K562 (cell line): ENCODE measurements around the gene PIK3CB. TPM values are rescaled to one million over a fixed set of nuclear protein-coding genes. Genes with fewer than 3 reads are reported as not detected.

Source experiments
- ARID1B ChIP-seq: fragments of 450-650 bp; IDR thresholded peaks from 2 replicates; pipeline ENCODE4 v1.6.1; 2016; ENCODE audit warnings: antibody characterized with exemption, mild to moderate bottlenecking, inconsistent platforms
- ATF7 ChIP-seq: fragments of 450-650 bp; IDR thresholded peaks from 2 replicates; pipeline ENCODE4 v1.7.1; 2014; ENCODE audit warnings: mild to moderate bottlenecking, moderate library complexity
- BCLAF1 ChIP-seq, 2 experiments: fragments of 450-650 bp in 1 of 2; IDR thresholded peaks; 2 replicates each; pipeline ENCODE4 v1.6.1; 2011 to 2017; ENCODE audit warnings: low read depth in 2 of 2, antibody characterized with exemption in 1 of 2, borderline replicate concordance in 1 of 2, low read length in 1 of 2, mild to moderate bottlenecking in 1 of 2, mixed read lengths in 1 of 2; ENCODE audit not compliant: control insufficient read depth in 1 of 2
- ETS1 ChIP-seq: conservative IDR thresholded peaks from 2 replicates; pipeline ENCODE4 v1.6.1; 2011; ENCODE audit warnings: low read depth, mild to moderate bottlenecking, low read length; ENCODE audit not compliant: control insufficient read depth
- FIP1L1 ChIP-seq: fragments of 200-400 bp; formaldehyde crosslinking; IDR thresholded peaks from 2 replicates; pipeline ENCODE4 v1.6.1; 2018; ENCODE audit warnings: mild to moderate bottlenecking, low read depth, low read length; ENCODE audit not compliant: poor library complexity, severe bottlenecking
- FOXP1 ChIP-seq: sonication (generic); formaldehyde crosslinking; IDR thresholded peaks from 2 replicates; pipeline ENCODE4 v1.8.0; 2022; ENCODE audit warnings: mild to moderate bottlenecking, missing genetic modification reagents
- GTF2E2 ChIP-seq: fragments of 200-800 bp; sonication (Bioruptor generic); IDR thresholded peaks from 2 replicates; pipeline ENCODE4 v1.6.1; 2016; ENCODE audit warnings: missing genetic modification characterization, missing compliant biosample characterization
- HMGXB4 ChIP-seq: sonication (generic); formaldehyde crosslinking; IDR thresholded peaks from 2 replicates; pipeline ENCODE4 v1.8.1; 2023; ENCODE audit warnings: mild to moderate bottlenecking, missing genetic modification reagents
- MEF2A ChIP-seq: IDR thresholded peaks from 2 replicates; pipeline ENCODE4 v1.6.1; 2011; ENCODE audit warnings: low read depth, mild to moderate bottlenecking, low read length, moderate library complexity; ENCODE audit not compliant: control insufficient read depth
- MLLT1 ChIP-seq, 2 experiments: fragments of 450-650 bp; IDR thresholded peaks; 2 replicates each; pipeline ENCODE4 v1.6.1; 2016
- MTA3 ChIP-seq: fragments of 450-650 bp; formaldehyde crosslinking; IDR thresholded peaks from 2 replicates; pipeline ENCODE4 v1.6.1; 2017; ENCODE audit warnings: mild to moderate bottlenecking, borderline replicate concordance
- NCOA1 ChIP-seq: fragments of 450-650 bp; IDR thresholded peaks from 2 replicates; pipeline ENCODE4 v1.6.1; 2016; ENCODE audit warnings: low read depth
- RBM14 ChIP-seq: fragments of 200-400 bp; formaldehyde crosslinking; IDR thresholded peaks from 2 replicates; pipeline ENCODE4 v1.6.1; 2018; ENCODE audit warnings: low read depth, mild to moderate bottlenecking, low read length, moderate library complexity, borderline replicate concordance; ENCODE audit not compliant: insufficient read depth
- TBP ChIP-seq: optimal IDR thresholded peaks from 2 replicates; pipeline ENCODE3; 2011; ENCODE audit warnings: low read depth, low read length, improper control_type of control experiment
- TEAD1 ChIP-seq, 2 experiments: fragments of 450-650 bp in 1 of 2; sonication (generic) in 1 of 2; formaldehyde crosslinking; IDR thresholded peaks; 2 replicates each; pipeline versions ENCODE4 v1.4.0 to v1.8.0; 2020 to 2022; ENCODE audit warnings: mild to moderate bottlenecking in 2 of 2, missing genetic modification reagents in 1 of 2
- ZBTB17 ChIP-seq: fragments of 450-650 bp; formaldehyde crosslinking; IDR thresholded peaks from 2 replicates; pipeline ENCODE4 v1.4.0; 2020; ENCODE audit warnings: mild to moderate bottlenecking
- ZNF384 ChIP-seq: IDR thresholded peaks from 2 replicates; pipeline ENCODE4 v1.6.1; 2012; ENCODE audit warnings: low read depth, low read length, improper control_type of control experiment
- ZNF511 ChIP-seq: sonication (generic); formaldehyde crosslinking; IDR thresholded peaks from 2 replicates; pipeline ENCODE4 v1.8.0; 2022; ENCODE audit warnings: mild to moderate bottlenecking, missing genetic modification reagents
- polyA plus RNA-seq, 8 experiments: library from polyadenylated mRNA; depleted of rRNA in 4 of 8; stranded (reverse) in 5 of 8; unstranded in 3 of 8; fragments of >200 nt; fragmentation: Nextera tagmentation in 2 of 8; fragmentation: Illumina TruSeq in 1 of 8; extraction: Ambion mirVana in 2 of 8; extraction: Trizol in 1 of 8; gene quantifications; 2 replicates each; pipeline versions ENCODE4 v1.2.1 to v1.2.3, GENCODE V29; 2011 to 2014; ENCODE audit warnings: inconsistent platforms in 1 of 8, missing spikeins in 1 of 8
- total RNA-seq, 7 experiments: library from RNA; depleted of rRNA in 6 of 7; stranded (reverse); fragments of >200 nt in 6 of 7; fragmentation: Illumina TruSeq in 2 of 7; extraction: Trizol in 2 of 7; gene quantifications; 2 replicates each; pipeline versions ENCODE4 v1.2.1 to v1.2.3, GENCODE V29; 2011 to 2021; ENCODE audit warnings: low replicate concordance in 1 of 7

PIK3CB gene
- total and polyA plus RNA-seq, 9 of the 15 experiments (the other 6 are each of a cell fraction or from before 2014, with no cell fraction given): 15.3 to 62.6 (median 28.3) TPM

GRCh38 chr3:138833899-138834595, 681 bp downstream of the PIK3CB start (continued):
- TF ChIP-seq MLLT1 (IDR thresholded peaks at IDR 0.05) (peak; percentile 14 to 74; a peak in 3 of 4 replicates), FIP1L1 (no peak), ZBTB17 (CRISPR knock-in tag) (peak; percentile 33; the same call in 1 of the 2 replicates), ZNF384 (peak; percentile 36; the same call in 1 of the 2 replicates), ZNF511 (CRISPR knock-in tag) (0 out of 2 replicates have a peak, but pooled peaks have one; percentile 71), ARID1B (0 out of 2 replicates have a peak, but pooled peaks have one; percentile 21), TBP (no peak), FOXP1 (CRISPR knock-in tag) (0 out of 2 replicates have a peak, but pooled peaks have one; percentile 33), MEF2A (0 out of 2 replicates have a peak, but pooled peaks have one; percentile 5), GTF2E2 (tag) (0 out of 2 replicates have a peak, but pooled peaks have one; percentile 78), ETS1 (peak; percentile 76; the same call in 1 of the 2 replicates), TEAD1 (CRISPR knock-in tag; IDR thresholded peaks at IDR 0.05) (peak in 1 of 2 experiments; percentile 36; a peak in 1 of 4 replicates), NCOA1 (0 out of 2 replicates have a peak, but pooled peaks have one; percentile 11), HMGXB4 (CRISPR knock-in tag) (0 out of 2 replicates have a peak, but pooled peaks have one; percentile 73), ATF7 (peak; percentile 46), MTA3 (peak; percentile 34; the same call in 1 of the 2 replicates), BCLAF1 (IDR thresholded peaks at IDR 0.05; ENCODE audit: borderline replicate concordance in 1 of 2, control insufficient read depth in 1 of 2, low read depth in 2 of 2, low read length in 1 of 2) (peak in 1 of 2 experiments; percentile 16; a peak in 1 of 4 replicates), RBM14 (no peak)
